Activated CD4-positive, alpha-beta T cell treated with anti-CD3 and anti-CD28 coated beads, Interleukin-2, amount 10 ng/mL, durations not matched to agents 7 days and 5 days (primary cell): ENCODE measurements around the gene AGBL5. TPM values are rescaled to one million over a fixed set of nuclear protein-coding genes. Genes with fewer than 3 reads are reported as not detected.

ENCODE experiments used
- CTCF ChIA-PET: fragments of 350-600 bp; sonication (Branson Sonifier 250); formaldehyde crosslinking; loops from one replicate; lab custom pipeline; 2021; ENCODE audit warnings: antibody characterized with exemption; lab: Charles Lee
- POLR2A ChIA-PET: fragments of 350-600 bp; sonication (Branson Sonifier 250); formaldehyde crosslinking; loops from one replicate; lab custom pipeline; 2021; ENCODE audit warnings: antibody characterized with exemption; lab: Charles Lee
- DNase-seq: peaks from one replicate; pipeline ENCODE4 v3.0.0-alpha.2; 2020
- H3K27ac Mint-ChIP-seq: one replicate; pipeline ENCODE4 v1.8.0; 2021; ENCODE audit warnings: mild to moderate bottlenecking, moderate library complexity, mixed read lengths
- H3K27me3 Mint-ChIP-seq: one replicate; pipeline ENCODE4 v1.8.0; 2021; ENCODE audit warnings: mixed read lengths
- H3K36me3 Mint-ChIP-seq: one replicate; pipeline ENCODE4 v1.8.0; 2021; ENCODE audit warnings: low read depth, mixed read lengths
- H3K4me1 Mint-ChIP-seq: one replicate; pipeline ENCODE4 v1.8.0; 2021; ENCODE audit warnings: mixed read lengths
- H3K4me3 Mint-ChIP-seq: one replicate; pipeline ENCODE4 v1.8.0; 2021; ENCODE audit warnings: mild to moderate bottlenecking, moderate library complexity, mixed read lengths
- H3K9me3 Mint-ChIP-seq: one replicate; pipeline ENCODE4 v1.8.0; 2021; ENCODE audit warnings: mixed read lengths
- total RNA-seq, 2 experiments: library from RNA; stranded (reverse); gene quantifications; one replicate each; pipeline ENCODE4 v1.2.3, GENCODE V29; 2021

The AGBL5 gene
- total RNA-seq, 2 experiments from 2014 or later, result 17.9 to 19.1 TPM

GRCh38 chr2:27042985-27043634 is 8.4 kb upstream of the AGBL5 start:
- Mint-ChIP-seq H3K27ac (no peak overlapping the region), H3K9me3 (no peaks in the 10 kb centered on the region), H3K36me3 (peaks cover 22% of the 10 kb centered on the region), H3K4me1 (peaks cover 5% of the 10 kb centered on the region), H3K4me3 (no peak overlapping the region), H3K27me3 (no peaks in the 10 kb centered on the region)
- POLR2A ChIA-PET, result interaction anchor here (0.7 kb wide), 1 partner anchor 29 kb away, joined by 3 read pairs; no protein-coding TSS in a partner anchor
- DNase-seq, result no peak
- CTCF ChIA-PET, result interaction anchor here (0.7 kb wide), 1 partner anchor 9 kb away, joined by 3 read pairs; no protein-coding TSS in a partner anchor

DNA sequence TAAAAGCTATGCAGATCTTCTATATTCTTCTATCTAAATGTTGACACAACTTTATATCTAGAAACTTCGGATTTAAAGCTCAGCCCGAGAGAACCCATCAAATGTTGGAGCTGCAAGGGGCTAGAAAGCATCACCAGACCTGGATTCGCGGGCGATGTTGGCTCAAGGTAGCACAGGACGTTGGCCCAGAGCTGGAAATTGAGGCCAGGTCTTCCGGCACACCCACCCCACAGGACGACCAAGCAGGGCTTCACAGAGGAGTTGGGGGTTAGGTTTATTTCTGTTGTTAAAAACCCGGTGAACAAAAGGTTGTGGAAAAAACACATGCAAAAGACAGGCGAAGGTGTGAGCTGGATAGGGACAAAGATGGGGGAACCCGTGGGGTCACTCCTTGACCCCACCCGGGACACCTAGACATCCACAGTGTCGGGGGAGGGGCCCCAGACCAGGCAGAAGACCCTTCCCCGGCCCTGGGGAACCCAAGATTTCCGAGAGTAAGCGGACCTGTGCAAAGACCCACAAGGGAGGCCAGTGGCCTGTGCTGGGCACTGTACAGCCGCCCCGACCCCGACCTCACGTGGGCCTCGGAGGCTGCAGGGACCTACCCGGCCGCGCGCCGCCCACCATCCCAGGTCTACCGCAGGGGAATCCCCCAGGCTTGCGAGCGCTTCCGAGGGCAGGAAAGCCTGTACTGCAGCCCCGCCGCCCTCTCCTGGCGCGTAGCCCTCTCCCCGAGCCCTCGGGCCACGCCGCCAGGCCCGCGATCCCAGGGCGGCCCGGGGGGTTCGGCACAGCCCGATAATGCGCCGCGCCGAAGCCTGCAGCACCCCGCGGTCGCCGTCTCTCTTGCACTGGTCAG is 1.8 kb upstream of the AGBL5 start:
- DNase-seq, result peak; percentile 53
- peaks cover 5% of the 10 kb centered on the region for H3K27me3 Mint-ChIP-seq
- H3K4me3 Mint-ChIP-seq, result peak overlapping the region; percentile 96
- CTCF ChIA-PET, result interaction anchor here (0.6 to 3.7 kb wide), 14 partner anchors 10 to 290 kb away, joined by 3 to 29 read pairs (median 4); partner anchors contain the start of genes KHK and OST4
- POLR2A ChIA-PET, result no interaction called here
- peak overlapping the region; percentile 98 for H3K27ac Mint-ChIP-seq
- H3K36me3 Mint-ChIP-seq, result peaks cover 5% of the 10 kb centered on the region
- H3K9me3 Mint-ChIP-seq, result no peaks in the 10 kb centered on the region
- H3K4me1 Mint-ChIP-seq, result peaks cover 23% of the 10 kb centered on the region

DNA sequence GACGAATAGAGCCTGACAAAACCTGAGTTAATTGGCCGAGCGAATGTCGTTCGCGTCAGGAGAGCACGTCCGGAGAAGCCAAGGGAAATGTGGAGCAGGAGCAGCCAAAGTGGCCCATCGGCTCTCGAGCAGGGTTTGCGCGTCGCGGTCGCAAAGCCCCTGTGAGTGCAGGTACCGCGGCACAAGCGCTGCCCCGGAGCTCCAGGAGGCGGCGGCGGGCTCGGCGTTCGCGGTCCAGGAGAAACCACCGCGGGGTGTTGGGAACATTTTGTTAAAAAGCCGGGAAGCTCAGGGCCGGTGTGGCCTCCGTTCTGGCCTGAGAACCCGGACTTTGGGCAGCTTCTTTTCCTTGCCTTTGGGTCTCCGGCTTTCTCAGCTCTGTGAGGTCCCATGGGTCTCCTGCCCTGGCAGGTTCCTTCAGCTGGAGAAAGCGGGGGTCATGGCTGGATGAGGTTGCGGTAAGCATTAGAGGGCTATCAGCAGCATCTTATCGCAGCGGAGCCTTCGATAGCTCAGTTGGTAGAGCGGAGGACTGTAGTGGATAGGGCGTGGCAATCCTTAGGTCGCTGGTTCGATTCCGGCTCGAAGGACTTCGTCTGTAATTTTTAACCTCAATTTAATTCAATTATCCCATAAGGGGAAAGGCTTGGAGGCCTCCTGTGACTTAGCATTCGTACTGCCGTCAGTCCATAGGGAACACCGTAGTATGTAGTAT is 1.0 kb upstream of the AGBL5 start:
- H3K9me3 Mint-ChIP-seq, result no peaks in the 10 kb centered on the region
- DNase-seq, result peak; percentile 91
- CTCF ChIA-PET, result interaction anchor here (0.6 to 3.7 kb wide), 16 partner anchors 11 to 291 kb away, joined by 3 to 29 read pairs (median 4); partner anchors contain the start of genes KHK and OST4
- peaks cover 5% of the 10 kb centered on the region for H3K27me3 Mint-ChIP-seq
- H3K27ac Mint-ChIP-seq, result peak overlapping the region; percentile 98
- POLR2A ChIA-PET, result interaction anchor here (0.7 to 1.5 kb wide), 5 partner anchors 15 to 466 kb away, joined by 4 to 6 read pairs (median 4); partner anchors contain the start of gene OST4
- peak overlapping the region; percentile 96 for H3K4me3 Mint-ChIP-seq
- H3K4me1 Mint-ChIP-seq, result peaks cover 23% of the 10 kb centered on the region
- peaks cover 10% of the 10 kb centered on the region for H3K36me3 Mint-ChIP-seq

GRCh38 chr2:27051902-27052645 is 606 bp downstream of the AGBL5 start:
- no peaks in the 10 kb centered on the region for H3K9me3 Mint-ChIP-seq
- peaks cover 23% of the 10 kb centered on the region for H3K4me1 Mint-ChIP-seq
- ChIA-PET CTCF (interaction anchor here (0.8 to 3.7 kb wide), 12 partner anchors 13 to 206 kb away, joined by 3 to 29 read pairs (median 6); partner anchors contain the start of genes OST4 and TMEM214), POLR2A (interaction anchor here (0.5 to 1.5 kb wide), 4 partner anchors 12 to 228 kb away, joined by 3 to 6 read pairs (median 4); partner anchors contain the start of gene OST4)
- peak overlapping the region; percentile 86 for H3K27ac Mint-ChIP-seq
- no peak for DNase-seq
- peaks cover 5% of the 10 kb centered on the region for H3K27me3 Mint-ChIP-seq
- H3K36me3 Mint-ChIP-seq, result peaks cover 17% of the 10 kb centered on the region
- H3K4me3 Mint-ChIP-seq, result peak overlapping the region; percentile 83

GRCh38 chr2:27053321-27053720 is 1.9 kb downstream of the AGBL5 start:
- POLR2A ChIA-PET, result no interaction called here
- no peak overlapping the region for H3K27ac Mint-ChIP-seq
- H3K4me1 Mint-ChIP-seq, result peaks cover 23% of the 10 kb centered on the region
- no peak for DNase-seq
- CTCF ChIA-PET, result interaction anchor here (0.6 to 3.7 kb wide), 8 partner anchors 9 to 291 kb away, joined by 3 to 21 read pairs (median 5); no protein-coding TSS in a partner anchor
- H3K27me3 Mint-ChIP-seq, result peaks cover 5% of the 10 kb centered on the region
- H3K4me3 Mint-ChIP-seq, result peak overlapping the region; percentile 1
- H3K9me3 Mint-ChIP-seq, result no peaks in the 10 kb centered on the region
- peaks cover 17% of the 10 kb centered on the region for H3K36me3 Mint-ChIP-seq

- Mint-ChIP-seq H3K4me1 (peaks cover 23% of the 10 kb centered on the region), H3K4me3 (no peak overlapping the region), H3K36me3 (peaks cover 17% of the 10 kb centered on the region), H3K27ac (no peak overlapping the region), H3K27me3 (peaks cover 5% of the 10 kb centered on the region), H3K9me3 (no peaks in the 10 kb centered on the region)
- CTCF ChIA-PET, result interaction anchor here (0.6 to 3.6 kb wide), 7 partner anchors 9 to 292 kb away, joined by 3 to 15 read pairs (median 4); no protein-coding TSS in a partner anchor
- POLR2A ChIA-PET, result no interaction called here
- no peak for DNase-seq
Observed at GRCh38 chr2:27053776-27054175, 2.3 kb downstream of the AGBL5 start.

- Mint-ChIP-seq H3K27ac (no peak overlapping the region), H3K4me1 (peaks cover 17% of the 10 kb centered on the region), H3K27me3 (peaks cover 5% of the 10 kb centered on the region), H3K9me3 (no peaks in the 10 kb centered on the region), H3K36me3 (peaks cover 17% of the 10 kb centered on the region), H3K4me3 (no peak overlapping the region)
- DNase-seq, result no peak
- ChIA-PET CTCF (interaction anchor here (0.5 to 3.6 kb wide), 5 partner anchors 16 to 62 kb away, joined by 3 to 15 read pairs (median 6); no protein-coding TSS in a partner anchor), POLR2A (interaction anchor here (1.1 kb wide), 1 partner anchor 9 kb away, joined by 3 read pairs; no protein-coding TSS in a partner anchor)
Observed at GRCh38 chr2:27054721-27055120, 3.3 kb downstream of the AGBL5 start.

- H3K4me1 Mint-ChIP-seq, result peaks cover 4% of the 10 kb centered on the region
- H3K4me3 Mint-ChIP-seq, result no peak overlapping the region
- CTCF ChIA-PET, result interaction anchor here (1.1 to 3.6 kb wide), 3 partner anchors 9 to 24 kb away, joined by 5 to 15 read pairs (median 7); partner anchors contain the start of gene OST4
- no peaks in the 10 kb centered on the region for H3K9me3 Mint-ChIP-seq
- no peak overlapping the region for H3K27ac Mint-ChIP-seq
- no peak for DNase-seq
- H3K27me3 Mint-ChIP-seq, result no peaks in the 10 kb centered on the region
- POLR2A ChIA-PET, result no interaction called here
- peaks cover 12% of the 10 kb centered on the region for H3K36me3 Mint-ChIP-seq
Observed at GRCh38 chr2:27057184-27057583, 5.7 kb downstream of the AGBL5 start.

DNA sequence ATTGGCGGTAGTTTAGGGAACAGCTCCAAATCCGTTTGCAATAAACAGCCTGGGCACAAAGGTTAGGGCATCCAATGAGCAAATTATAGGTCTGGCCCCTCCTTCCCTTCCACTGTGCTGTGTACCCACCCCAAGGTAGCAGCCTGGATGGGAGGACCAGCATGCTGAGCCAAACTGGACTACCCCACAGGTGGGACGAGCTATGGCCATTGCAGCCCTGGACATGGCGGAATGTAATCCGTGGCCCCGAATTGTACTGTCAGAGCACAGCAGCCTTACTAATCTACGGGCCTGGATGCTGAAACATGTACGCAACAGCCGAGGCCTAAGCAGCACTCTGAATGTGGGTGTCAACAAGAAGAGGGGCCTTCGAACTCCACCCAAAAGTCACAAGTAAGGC is 6.7 kb downstream of the AGBL5 start:
- Mint-ChIP-seq H3K36me3 (peaks cover 12% of the 10 kb centered on the region), H3K27me3 (no peaks in the 10 kb centered on the region), H3K4me3 (no peak overlapping the region), H3K4me1 (no peaks in the 10 kb centered on the region), H3K27ac (no peak overlapping the region), H3K9me3 (no peaks in the 10 kb centered on the region)
- DNase-seq, result no peak
- POLR2A ChIA-PET, result no interaction called here
- CTCF ChIA-PET, result interaction anchor here (0.8 to 1.5 kb wide), 4 partner anchors 10 to 245 kb away, joined by 3 to 6 read pairs (median 5); no protein-coding TSS in a partner anchor

DNA sequence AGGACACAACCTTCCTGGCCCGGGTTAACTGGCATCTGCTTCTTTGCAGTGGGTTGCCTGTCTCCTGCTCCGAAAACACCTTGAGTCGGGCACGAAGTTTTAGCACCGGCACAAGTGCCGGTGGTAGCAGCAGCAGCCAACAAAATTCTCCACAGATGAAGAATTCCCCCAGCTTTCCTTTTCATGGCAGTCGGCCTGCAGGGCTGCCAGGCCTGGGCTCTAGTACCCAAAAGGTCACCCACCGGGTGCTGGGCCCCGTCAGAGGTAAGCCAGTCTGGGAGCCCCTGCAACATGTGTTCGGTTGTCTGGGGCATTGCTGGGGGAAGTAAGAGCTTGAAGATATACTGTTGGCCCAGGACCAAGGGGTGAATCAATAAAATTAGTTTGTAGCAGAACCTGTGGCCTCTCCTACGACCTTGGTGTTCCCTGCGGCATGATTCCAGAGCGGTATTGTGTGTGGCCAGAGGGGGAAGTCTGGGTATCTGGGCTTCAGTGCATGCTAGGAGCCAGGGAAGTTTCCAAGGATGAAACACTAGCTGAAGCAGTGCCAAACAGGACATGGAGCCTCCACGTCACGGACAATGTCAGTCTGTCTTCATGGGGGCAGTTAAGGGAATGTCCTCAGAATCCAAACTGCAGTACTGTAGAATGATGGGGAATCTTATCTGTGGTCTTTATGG is 7.8 kb downstream of the AGBL5 start:
- no peak for DNase-seq
- peaks cover 17% of the 10 kb centered on the region for H3K36me3 Mint-ChIP-seq
- CTCF ChIA-PET, result interaction anchor here (1.0 to 1.8 kb wide), 7 partner anchors 9 to 244 kb away, joined by 3 to 6 read pairs (median 4); partner anchors contain the start of genes OST4 and TMEM214
- H3K4me1 Mint-ChIP-seq, result no peaks in the 10 kb centered on the region
- no peaks in the 10 kb centered on the region for H3K27me3 Mint-ChIP-seq
- H3K9me3 Mint-ChIP-seq, result no peaks in the 10 kb centered on the region
- POLR2A ChIA-PET, result interaction anchor here (1.0 kb wide), 1 partner anchor 12 kb away, joined by 3 read pairs; the partner anchor contains the start of gene OST4
- no peak overlapping the region for H3K4me3 Mint-ChIP-seq
- H3K27ac Mint-ChIP-seq, result peak overlapping the region; percentile 42
